HEK293T (cell line): ENCODE results near the gene CREB5.
A peak's percentile ranks its signal among the peaks of the same experiment; 100 is the strongest.
"Not testable (repeated sequence)": the region's sequence is repeated elsewhere in the genome, so short reads cannot be mapped to it uniquely, and the experiment has no call there.

Experiments used
- CTCF ChIA-PET: fragments of 350-600 bp; formaldehyde crosslinking; extraction: SDS; loops from one replicate; lab custom pipeline; 2021; ENCODE audit warnings: antibody characterized with exemption, inconsistent platforms; lab: Yijun Ruan, JAX
- POLR2A ChIA-PET: fragments of 350-600 bp; formaldehyde crosslinking; extraction: SDS; loops from one replicate; lab custom pipeline; 2020; ENCODE audit warnings: antibody characterized with exemption, inconsistent platforms; lab: Yijun Ruan, JAX
- DNase-seq: peaks from one replicate; pipeline ENCODE4 v3.0.0; 2012; ENCODE audit warnings: mixed read lengths; ENCODE audit errors: extremely low spot score
- ARNT ChIP-seq: fragments of 450-650 bp; IDR thresholded peaks from 2 replicates; pipeline ENCODE4 v1.6.1; 2017; ENCODE audit warnings: mild to moderate bottlenecking
- BHLHE40 ChIP-seq: fragments of 450-650 bp; IDR thresholded peaks from 2 replicates; pipeline ENCODE4 v1.6.1; 2016; ENCODE audit warnings: mild to moderate bottlenecking, moderate library complexity, borderline replicate concordance
- CTBP1 ChIP-seq: fragments of 450-650 bp; IDR thresholded peaks from 2 replicates; pipeline ENCODE4 v1.6.1; 2016; ENCODE audit warnings: borderline replicate concordance
- ELF4 ChIP-seq: fragments of 450-650 bp; IDR thresholded peaks from 2 replicates; pipeline ENCODE4 v1.6.1; 2017; ENCODE audit warnings: antibody characterized with exemption
- FOXA1 ChIP-seq: fragments of 450-650 bp; IDR thresholded peaks from 2 replicates; pipeline ENCODE4 v1.6.1; 2016; ENCODE audit warnings: mild to moderate bottlenecking
- FOXK2 ChIP-seq: fragments of 450-650 bp; IDR thresholded peaks from 2 replicates; pipeline ENCODE4 v1.6.1; 2016; ENCODE audit warnings: mild to moderate bottlenecking
- FOXM1 ChIP-seq: fragments of 450-650 bp; IDR thresholded peaks from 2 replicates; pipeline ENCODE4 v1.6.1; 2017; ENCODE audit warnings: mild to moderate bottlenecking, borderline replicate concordance
- HDGF ChIP-seq: fragments of 450-650 bp; IDR thresholded peaks from 2 replicates; pipeline ENCODE4 v1.6.1; 2017; ENCODE audit warnings: antibody characterized with exemption, borderline replicate concordance
- L3MBTL2 ChIP-seq: fragments of 450-650 bp; conservative IDR thresholded peaks from 2 replicates; pipeline ENCODE4 v1.6.1; 2016; ENCODE audit warnings: mild to moderate bottlenecking
- LEF1 ChIP-seq: fragments of 450-650 bp; IDR thresholded peaks from 2 replicates; pipeline ENCODE4 v1.6.1; 2017; ENCODE audit warnings: mild to moderate bottlenecking, borderline replicate concordance
- NFRKB ChIP-seq: fragments of 450-650 bp; IDR thresholded peaks from 2 replicates; pipeline ENCODE4 v1.6.1; 2016; ENCODE audit warnings: mild to moderate bottlenecking, moderate library complexity
- PKNOX1 ChIP-seq: fragments of 450-650 bp; IDR thresholded peaks from 2 replicates; pipeline ENCODE4 v1.6.1; 2016
- SP1 ChIP-seq: fragments of 450-650 bp; IDR thresholded peaks from 2 replicates; pipeline ENCODE4 v1.6.1; 2017
- SUZ12 ChIP-seq: fragments of 450-650 bp; IDR thresholded peaks from 2 replicates; pipeline ENCODE4 v1.6.1; 2016; ENCODE audit warnings: mild to moderate bottlenecking
- TARDBP ChIP-seq: fragments of 450-650 bp; IDR thresholded peaks from 2 replicates; pipeline ENCODE4 v1.6.1; 2016
- ZNF384 ChIP-seq: fragments of 450-650 bp; IDR thresholded peaks from 2 replicates; pipeline ENCODE4 v1.6.1; 2016

Gene CREB5

DNA sequence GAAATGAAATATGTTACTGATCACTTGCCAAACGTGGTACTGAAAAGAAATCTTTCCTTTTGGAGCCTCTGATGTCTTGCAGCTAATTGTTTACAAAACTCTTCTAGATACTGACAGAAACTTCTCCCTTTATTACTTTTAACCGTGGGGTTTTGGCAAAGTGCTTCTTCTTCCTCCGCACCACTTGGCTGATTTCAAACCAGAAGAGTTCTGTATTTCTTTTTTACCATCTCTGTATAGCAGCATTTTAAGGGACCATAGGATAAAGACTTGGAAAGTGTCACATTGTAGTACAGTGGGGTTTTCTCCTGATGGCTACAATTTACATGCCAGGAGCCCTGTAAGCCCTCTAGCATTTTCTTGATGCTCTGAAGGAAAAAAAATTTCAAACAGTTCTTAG is 21.9 kb upstream of the CREB5 start:
- no peak for DNase-seq
- no peak for TF ChIP-seq TARDBP
- TF ChIP-seq LEF1: no peak
- TF ChIP-seq ELF4: no peak
- no peak for TF ChIP-seq L3MBTL2
- ChIA-PET POLR2A (no interaction called here), CTCF (no interaction called here)

DNA sequence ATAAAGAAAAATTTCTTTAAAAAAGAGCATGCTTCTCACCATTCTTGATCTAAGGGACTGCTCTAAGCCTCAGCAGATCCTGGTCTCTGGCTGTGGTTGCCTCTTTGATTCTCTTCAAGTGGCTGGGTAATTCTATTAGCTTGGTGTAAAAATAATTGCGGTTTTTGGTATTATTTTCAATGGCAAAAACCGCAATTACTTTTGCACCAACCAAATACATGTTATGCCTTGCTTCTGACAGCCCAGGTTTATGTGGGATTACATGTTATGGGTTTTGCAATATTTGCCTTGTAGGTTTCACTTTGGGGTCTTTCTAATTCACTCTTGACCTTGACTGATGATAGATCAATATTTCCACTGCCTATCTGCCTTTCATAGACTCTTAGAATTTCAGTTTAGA is 20.0 kb upstream of the CREB5 start:
- no peak for DNase-seq
- TF ChIP-seq ELF4 (peak; percentile 40; the same call in 1 of the 2 replicates), HDGF (no peak)
- ChIA-PET POLR2A (interaction anchor here (1.2 kb wide), 1 partner anchor 18 kb away, joined by 5 read pairs; no protein-coding TSS in a partner anchor), CTCF (no interaction called here)

- no peak for DNase-seq
- TF ChIP-seq FOXM1: no peak
- TF ChIP-seq FOXK2: no peak
- TF ChIP-seq FOXA1: no peak
- TF ChIP-seq BHLHE40: no peak
- TF ChIP-seq PKNOX1: no peak
- ChIA-PET CTCF (no interaction called here), POLR2A (no interaction called here)
Measured at GRCh38 chr7:28395404-28395803, 16.9 kb upstream of the CREB5 start.

- POLR2A ChIA-PET: interaction anchor here (1.3 kb wide), 1 partner anchor 16 kb away, joined by 3 read pairs; no protein-coding TSS in a partner anchor
- CTCF ChIA-PET: no interaction called here
- TF ChIP-seq FOXA1 (no peak), LEF1 (no peak), TARDBP (no peak), SP1 (no peak), FOXK2 (no peak), L3MBTL2 (no peak), BHLHE40 (no peak), FOXM1 (no peak), ARNT (no peak), HDGF (no peak), NFRKB (no peak), SUZ12 (no peak)
- DNase-seq: no peak
Measured at GRCh38 chr7:28395831-28396230, 16.5 kb upstream of the CREB5 start.

DNA sequence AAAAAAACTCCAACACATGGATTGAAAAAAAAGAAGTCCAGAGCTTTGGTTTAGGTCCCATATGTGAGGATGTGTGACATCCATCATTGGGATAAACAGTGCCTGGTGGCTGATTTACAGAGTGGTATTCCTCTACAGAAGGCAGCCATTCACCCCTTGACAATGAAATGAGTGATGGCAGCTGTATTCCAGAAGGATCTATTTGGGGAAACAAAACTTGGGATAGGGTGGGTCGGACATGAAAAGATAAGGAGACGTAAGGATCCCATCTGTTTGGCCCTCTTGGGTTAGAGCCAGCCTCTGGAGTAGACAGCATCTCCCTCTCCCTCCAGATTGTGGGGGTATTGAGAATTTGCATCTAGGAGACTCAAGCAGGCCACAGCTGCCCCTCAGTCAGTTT is 15.2 kb upstream of the CREB5 start:
- POLR2A ChIA-PET: interaction anchor here (1.3 kb wide), 1 partner anchor 14 kb away, joined by 3 read pairs; no protein-coding TSS in a partner anchor
- no peak for DNase-seq
- TF ChIP-seq ARNT: no peak
- no peak for TF ChIP-seq FOXK2
- no peak for TF ChIP-seq PKNOX1
- no peak for TF ChIP-seq BHLHE40
- no peak for TF ChIP-seq ZNF384
- TF ChIP-seq L3MBTL2: no peak
- TF ChIP-seq FOXM1: no peak
- no peak for TF ChIP-seq LEF1
- TF ChIP-seq SP1: no peak
- no peak for TF ChIP-seq FOXA1
- no peak for TF ChIP-seq HDGF
- no peak for TF ChIP-seq SUZ12
- no peak for TF ChIP-seq NFRKB
- no peak for TF ChIP-seq ELF4
- TF ChIP-seq CTBP1: no peak
- TF ChIP-seq TARDBP: no peak
- CTCF ChIA-PET: no interaction called here

GRCh38 chr7:28400838-28401360 is 11.4 kb upstream of the CREB5 start:
- ChIA-PET POLR2A (no interaction called here), CTCF (interaction anchor here (0.8 kb wide), 1 partner anchor 103 kb away, joined by 6 read pairs; no protein-coding TSS in a partner anchor)
- TF ChIP-seq FOXK2 (no peak), PKNOX1 (peak; percentile 47)

DNA sequence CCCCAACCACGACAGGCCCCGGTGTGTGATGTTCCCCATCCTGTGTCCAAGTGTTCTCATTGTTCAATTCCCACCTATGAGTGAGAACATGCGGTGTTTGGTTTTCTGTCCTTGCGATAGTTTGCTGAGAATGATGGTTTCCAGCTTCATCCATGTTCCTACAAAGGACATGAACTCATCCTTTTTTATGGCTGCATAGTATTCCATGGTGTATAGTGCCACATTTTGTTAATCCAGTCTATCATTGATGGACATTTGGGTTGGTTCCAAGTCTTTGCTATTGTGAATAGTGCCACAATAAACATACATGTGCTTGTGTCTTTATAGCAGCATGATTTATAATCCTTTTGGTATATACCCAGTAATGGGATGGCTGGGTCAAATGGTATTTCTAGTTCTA is 10.8 kb upstream of the CREB5 start:
- DNase-seq, POLR2A ChIA-PET, CTCF ChIA-PET: not testable (repeated sequence)

More at GRCh38 chr7:28400838-28401360, 11.4 kb upstream of the CREB5 start:
- DNase-seq: no peak
